H1 (cell line): Measurements from ENCODE around the gene DLG4. TPM values are rescaled to one million over a fixed set of nuclear protein-coding genes. Genes with fewer than 3 reads are reported as not detected.

Experiments
- CTCF ChIA-PET: fragments of 300-600 bp; sonication (Branson Sonifier 250); formaldehyde crosslinking; loops from one replicate; lab custom pipeline; 2021; ENCODE audit not compliant: partially characterized antibody; lab: Charles Lee
- POLR2A ChIA-PET: fragments of 300-600 bp; sonication (Branson Sonifier 250); formaldehyde crosslinking; loops from one replicate; lab custom pipeline; 2021; ENCODE audit warnings: inconsistent platforms; ENCODE audit not compliant: partially characterized antibody; lab: Charles Lee
- DNase-seq, 2 experiments: peaks; one replicate each; pipeline versions ENCODE4 v3.0.0 to v3.0.0-alpha.2; 2010 to 2022; ENCODE audit warnings: low spot score in 2 of 2, low read depth in 1 of 2, mixed read lengths in 1 of 2
- FAIRE-seq: peaks from 2 replicates; lab custom pipeline; 2011; peaks lifted over from hg19 to GRCh38; lab: Jason Lieb, UNC
- H2AFZ ChIP-seq: 2 replicates; pipeline ENCODE4 v1.8.1; 2012; ENCODE audit warnings: low read length, inconsistent platforms
- H2AK5ac ChIP-seq: 2 replicates; pipeline ENCODE4 v1.6.1; 2013; ENCODE audit warnings: low read depth, low read length
- H2BK120ac ChIP-seq: replicated peaks from 2 replicates; pipeline ENCODE3; 2013; ENCODE audit warnings: low read depth, low read length, inconsistent platforms
- H2BK12ac ChIP-seq: 2 replicates; pipeline ENCODE4 v1.6.1; 2013; ENCODE audit warnings: low read depth, low read length
- H2BK15ac ChIP-seq: 2 replicates; pipeline ENCODE4 v1.6.1; 2013; ENCODE audit warnings: low read length
- H2BK20ac ChIP-seq: 2 replicates; pipeline ENCODE4 v1.6.1; 2013; ENCODE audit warnings: low read length
- H2BK5ac ChIP-seq: 2 replicates; pipeline ENCODE4 v1.6.1; 2013; ENCODE audit warnings: low read depth, low read length
- H3K14ac ChIP-seq: 2 replicates; pipeline ENCODE4 v1.6.1; 2013; ENCODE audit warnings: inconsistent platforms; ENCODE audit not compliant: insufficient read length
- H3K18ac ChIP-seq: 2 replicates; pipeline ENCODE4 v1.6.1; 2013; ENCODE audit warnings: low read length; ENCODE audit errors: extremely low read depth
- H3K23ac ChIP-seq: 2 replicates; pipeline ENCODE4 v1.6.1; 2013; ENCODE audit warnings: inconsistent platforms; ENCODE audit not compliant: insufficient read length
- H3K23me2 ChIP-seq: 2 replicates; pipeline ENCODE4 v1.6.1; 2013; ENCODE audit warnings: low read depth, low read length
- H3K27ac ChIP-seq: 2 replicates; pipeline ENCODE4 v1.6.1; 2011; ENCODE audit warnings: low read depth, low read length, inconsistent platforms
- H3K27me3 ChIP-seq, 4 experiments: replicated peaks in 1 of 4; 1 replicate in 1 of 4; 2 replicates in 3 of 4; pipeline versions ENCODE4 v1.6.1 to v1.8.1; 2011 to 2013; ENCODE audit warnings: low read length in 3 of 4, mild to moderate bottlenecking in 3 of 4, inconsistent platforms in 2 of 4, mixed read lengths in 2 of 4, moderate library complexity in 1 of 4; ENCODE audit not compliant: control insufficient read depth in 3 of 4, insufficient read depth in 3 of 4; ENCODE audit errors: extremely low read depth in 1 of 4
- H3K36me3 ChIP-seq, 4 experiments: 2 replicates each; pipeline versions ENCODE4 v1.6.1 to v1.8.1; 2011 to 2013; ENCODE audit warnings: mild to moderate bottlenecking in 4 of 4, low read length in 3 of 4, moderate library complexity in 2 of 4, control low read depth in 1 of 4, inconsistent platforms in 1 of 4; ENCODE audit not compliant: insufficient read depth in 4 of 4, control insufficient read depth in 2 of 4
- H3K4ac ChIP-seq: replicated peaks from 2 replicates; pipeline ENCODE3; 2013; ENCODE audit warnings: low read length, low read depth, mixed read lengths, inconsistent platforms; ENCODE audit not compliant: insufficient read length
- H3K4me1 ChIP-seq, 4 experiments: replicated peaks in 1 of 4; 1 replicate in 1 of 4; 2 replicates in 3 of 4; pipeline versions ENCODE4 v1.6.1 to v1.8.1; 2011 to 2013; ENCODE audit warnings: low read length in 3 of 4, inconsistent platforms in 2 of 4, mixed read lengths in 1 of 4; ENCODE audit not compliant: insufficient read depth in 4 of 4, control insufficient read depth in 3 of 4
- H3K4me2 ChIP-seq, 2 experiments: 2 replicates each; pipeline versions ENCODE4 v1.6.1 to v1.8.1; 2011 to 2013; ENCODE audit warnings: low read depth in 2 of 2, low read length in 2 of 2, control low read depth in 1 of 2, inconsistent platforms in 1 of 2, mild to moderate bottlenecking in 1 of 2; ENCODE audit not compliant: insufficient read depth in 1 of 2
- H3K4me3 ChIP-seq, 4 experiments: fragments of 200-600, 300-600 bp in 1 of 4; sonication (generic), shearing (Covaris generic), sonication (Bioruptor Twin) in 1 of 4; 2 replicates each; pipeline versions ENCODE4 v1.5.1 to v1.8.1; 2011 to 2016; ENCODE audit warnings: low read length in 4 of 4, low read depth in 3 of 4, control low read depth in 2 of 4, inconsistent platforms in 2 of 4, mild to moderate bottlenecking in 2 of 4, mixed read lengths in 1 of 4, moderate library complexity in 1 of 4; ENCODE audit not compliant: insufficient read depth in 2 of 4; ENCODE audit errors: extremely low read depth in 1 of 4
- H3K56ac ChIP-seq: replicated peaks from 2 replicates; pipeline ENCODE3; 2013; ENCODE audit warnings: low read depth, mild to moderate bottlenecking, mixed read lengths, low read length, inconsistent platforms; ENCODE audit not compliant: insufficient read length
- H3K79me1 ChIP-seq: 2 replicates; pipeline ENCODE4 v1.6.1; 2013; ENCODE audit warnings: low read depth, low read length, control low read depth
- H3K79me2 ChIP-seq, 2 experiments: 2 replicates each; pipeline versions ENCODE4 v1.6.1 to v1.8.1; 2012 to 2013; ENCODE audit warnings: low read length in 2 of 2, mild to moderate bottlenecking in 2 of 2, inconsistent platforms in 1 of 2; ENCODE audit not compliant: insufficient read depth in 2 of 2, control insufficient read depth in 1 of 2
- H3K9ac ChIP-seq, 4 experiments: replicated peaks in 1 of 4; 1 replicate in 1 of 4; 2 replicates in 3 of 4; pipeline versions ENCODE4 v1.6.1 to v1.8.1; 2011 to 2013; ENCODE audit warnings: low read depth in 3 of 4, low read length in 3 of 4, control low read depth in 2 of 4, mild to moderate bottlenecking in 2 of 4, moderate library complexity in 2 of 4, inconsistent platforms in 1 of 4; ENCODE audit errors: extremely low read depth in 1 of 4
- H3K9me3 ChIP-seq, 2 experiments: 2 replicates each; pipeline versions ENCODE4 v1.6.1 to v1.8.1; 2012 to 2013; ENCODE audit warnings: mild to moderate bottlenecking in 2 of 2, moderate library complexity in 2 of 2, control low read depth in 1 of 2, inconsistent platforms in 1 of 2, low read depth in 1 of 2, low read length in 1 of 2, mixed read lengths in 1 of 2; ENCODE audit not compliant: insufficient read depth in 2 of 2
- H4K20me1 ChIP-seq, 2 experiments: replicated peaks in 1 of 2; 2 replicates each; pipeline versions ENCODE3 to v1.8.1; 2011 to 2013; ENCODE audit warnings: inconsistent platforms in 2 of 2, low read length in 2 of 2, mild to moderate bottlenecking in 1 of 2; ENCODE audit not compliant: insufficient read depth in 2 of 2, control insufficient read depth in 1 of 2
- H4K5ac ChIP-seq: 2 replicates; pipeline ENCODE4 v1.6.1; 2013; ENCODE audit warnings: low read length, low read depth, mixed read lengths, inconsistent platforms; ENCODE audit not compliant: insufficient read length
- H4K8ac ChIP-seq: 2 replicates; pipeline ENCODE4 v1.8.0; 2013; ENCODE audit warnings: mild to moderate bottlenecking, moderate library complexity, low read length, inconsistent platforms; ENCODE audit not compliant: insufficient read depth; ENCODE audit errors: extremely low read depth
- H4K91ac ChIP-seq: replicated peaks from 2 replicates; pipeline ENCODE3; 2013; ENCODE audit warnings: low read length, mixed read lengths, inconsistent platforms; ENCODE audit not compliant: insufficient read length
- BCL11A ChIP-seq, 2 experiments: IDR thresholded peaks; one replicate each; pipeline ENCODE4 v1.6.1; 2011; ENCODE audit warnings: low read depth in 2 of 2, low read length in 2 of 2, mild to moderate bottlenecking in 2 of 2
- CEBPB ChIP-seq: IDR thresholded peaks from 2 replicates; pipeline ENCODE4 v1.6.1; 2012; ENCODE audit warnings: low read depth, low read length
- CHD1 ChIP-seq: IDR thresholded peaks from 2 replicates; pipeline ENCODE4 v1.6.1; 2012; ENCODE audit warnings: low read depth, low read length, improper control_type of control experiment
- EZH2 ChIP-seq: fragments of 200-600 bp; sonication (generic); IDR thresholded peaks from 2 replicates; pipeline ENCODE4 v1.7.1; 2012; ENCODE audit warnings: low read depth, mild to moderate bottlenecking, moderate library complexity, low read length, inconsistent platforms; ENCODE audit not compliant: severe bottlenecking
- JUND ChIP-seq: IDR thresholded peaks from 2 replicates; pipeline ENCODE4 v1.6.1; 2011; ENCODE audit warnings: mild to moderate bottlenecking, improper control_type of control experiment, low read length
- KDM1A ChIP-seq: fragments of 200-600, 300-600 bp; sonication (generic); IDR thresholded peaks from 2 replicates; pipeline ENCODE4 v1.7.1; 2016; ENCODE audit warnings: mild to moderate bottlenecking, low read length, borderline replicate concordance
- MAFK ChIP-seq: IDR thresholded peaks from 2 replicates; pipeline ENCODE4 v1.6.1; 2012; ENCODE audit warnings: low read depth, mild to moderate bottlenecking, improper control_type of control experiment, low read length
- NANOG ChIP-seq: IDR thresholded peaks from 2 replicates; pipeline ENCODE4 v1.6.1; 2011; ENCODE audit warnings: low read length, low read depth, mild to moderate bottlenecking, inconsistent platforms; ENCODE audit not compliant: insufficient read depth, poor library complexity, severe bottlenecking
- POLR2AphosphoS5 ChIP-seq: IDR thresholded peaks from 2 replicates; pipeline ENCODE4 v1.6.1; 2011; ENCODE audit warnings: low read depth, low read length
- RFX5 ChIP-seq: IDR thresholded peaks from 2 replicates; pipeline ENCODE4 v1.6.1; 2011; ENCODE audit warnings: low read depth, low read length, improper control_type of control experiment, borderline replicate concordance
- RNF2 ChIP-seq: fragments of 200-900, 300-1000 bp; sonication (generic); IDR thresholded peaks from 2 replicates; pipeline ENCODE4 v1.7.1; 2016; ENCODE audit warnings: borderline replicate concordance, low read depth, mild to moderate bottlenecking, antibody characterized with exemption, low read length; ENCODE audit not compliant: poor library complexity, severe bottlenecking; ENCODE audit errors: missing control alignments
- RXRA ChIP-seq: IDR thresholded peaks from 2 replicates; pipeline ENCODE4 v1.6.1; 2011; ENCODE audit warnings: low read depth, mild to moderate bottlenecking, low read length, moderate library complexity; ENCODE audit not compliant: insufficient read depth
- SP2 ChIP-seq: IDR thresholded peaks from 2 replicates; pipeline ENCODE4 v1.6.1; 2012; ENCODE audit warnings: mild to moderate bottlenecking, low read length, inconsistent platforms
- SRF ChIP-seq: IDR thresholded peaks from 2 replicates; pipeline ENCODE4 v1.6.1; 2011; ENCODE audit warnings: mild to moderate bottlenecking, low read depth, low read length, moderate library complexity
- TBP ChIP-seq: IDR thresholded peaks from 2 replicates; pipeline ENCODE4 v1.6.1; 2011; ENCODE audit warnings: low read depth, low read length, improper control_type of control experiment
- WGBS, 2 experiments: shearing (Covaris generic) in 1 of 2; methylation state at CpG; one replicate each; pipeline versions ENCODE4 v1.1.6 to v1.1.7; 2013 to 2015; ENCODE audit warnings: low lambda C conversion rate in 2 of 2, mixed read lengths in 2 of 2, inconsistent platforms in 1 of 2, low coverage in 1 of 2, missing lambda C conversion rate in 1 of 2; ENCODE audit not compliant: insufficient replicate concordance in 2 of 2, insufficient coverage in 1 of 2, insufficient read length in 1 of 2; ENCODE audit errors: extremely low coverage in 1 of 2, missing lambda C conversion rate in 1 of 2; 5-methylcytosine and 5-hydroxymethylcytosine counted together
- polyA plus RNA-seq, 7 experiments: library from polyadenylated mRNA; depleted of rRNA in 3 of 7; stranded (reverse) in 5 of 7; unstranded in 2 of 7; fragments of >200 nt in 5 of 7; fragments of 200-250 nt in 2 of 7; gene quantifications; 1 replicate in 5 of 7; 2 replicates in 1 of 7; 4 replicates in 1 of 7; pipeline versions ENCODE4 v1.2.1 to v1.2.3, GENCODE V29; 2011 to 2013; ENCODE audit warnings: missing spikeins in 2 of 7, mixed read lengths in 2 of 7
- total RNA-seq: library from RNA; stranded (reverse); fragmentation: NEBNext Ultra II Directional; extraction: Animal tissue kit (Norgen Biotek cat#: 25700); gene quantifications from 2 replicates; pipeline ENCODE4 v1.2.1, GENCODE V29; 2021

The DLG4 gene
- total and polyA plus RNA-seq, 2 of the 8 experiments (the other 6 are each of a cell fraction or from before 2014, with no cell fraction given): 18.9 to 45.9 TPM

- H3K18ac ChIP-seq: no peak overlapping the region
- FAIRE-seq: no peak
- no peak overlapping the region for H3K9ac ChIP-seq
- H4K5ac ChIP-seq: no peak overlapping the region
- no peak overlapping the region for H4K8ac ChIP-seq
- CTCF ChIA-PET: interaction anchor here (0.5 to 1.8 kb wide), 6 partner anchors 11 to 150 kb away, joined by 3 to 7 read pairs (median 5); no protein-coding TSS in a partner anchor
- no peak overlapping the region for H2BK15ac ChIP-seq
- H3K27me3 ChIP-seq: no peaks in the 10 kb centered on the region
- DNase-seq: no peak
- POLR2A ChIA-PET: interaction anchor here (0.8 to 1.4 kb wide), 5 partner anchors 10 to 60 kb away, joined by 3 to 4 read pairs (median 3); no protein-coding TSS in a partner anchor
- H3K56ac ChIP-seq: no peak overlapping the region
- H3K9me3 ChIP-seq: no peaks in the 10 kb centered on the region
- H2BK20ac ChIP-seq: no peak overlapping the region
- H3K23ac ChIP-seq: no peak overlapping the region
- no peak overlapping the region for H3K4me2 ChIP-seq
- H3K14ac ChIP-seq: no peak overlapping the region
- H4K20me1 ChIP-seq: peaks cover 5 to 11% of the 10 kb centered on the region in 2 experiments
- no peak overlapping the region for H2BK120ac ChIP-seq
- no peak overlapping the region for H3K4ac ChIP-seq
- no peak overlapping the region for H2AK5ac ChIP-seq
- TF ChIP-seq RXRA (no peak), SRF (no peak), KDM1A (no peak), CHD1 (no peak), POLR2AphosphoS5 (no peak), MAFK (no peak), CEBPB (no peak), RFX5 (no peak), RNF2 (no peak), JUND (no peak), EZH2 (no peak), BCL11A (IDR thresholded peaks at IDR 0.05; ENCODE audit: low read depth in 2 of 2, low read length in 2 of 2) (no peak), SP2 (no peak), TBP (no peak), NANOG (no peak)
- no peak overlapping the region for H4K91ac ChIP-seq
- H2AFZ ChIP-seq: no peak overlapping the region
- H3K23me2 ChIP-seq: no peaks in the 10 kb centered on the region
- H3K79me1 ChIP-seq: no peaks in the 10 kb centered on the region
- no peak overlapping the region for H3K27ac ChIP-seq
- WGBS, 2 experiments: 94% methylated on average over 12 of the region's 12 CpGs; no CpG with 5 or more reads in 1 of the 2 experiments
- no peak overlapping the region for H2BK5ac ChIP-seq
- H3K79me2 ChIP-seq: no peaks in the 10 kb centered on the region
- no peak overlapping the region for H2BK12ac ChIP-seq
- peaks cover 16 to 44% (median 30%) of the 10 kb centered on the region in 4 experiments; a peak in 7 of 8 replicates for H3K36me3 ChIP-seq
- H3K4me1 ChIP-seq: no peaks in the 10 kb centered on the region
- no peak overlapping the region for H3K4me3 ChIP-seq
Measured at GRCh38 chr17:7195971-7196370, 23.7 kb downstream of the DLG4 start.
